ENCODE data around the gene BST1.

GRCh38 chr4:15729910-15730533, 27.2 kb downstream of the BST1 start:
- TF ChIP-seq CTCF (IDR thresholded peaks at IDR 0.05; ENCODE audit: insufficient read depth, low read length) (peak; percentile 60), SPI1 (IDR thresholded peaks at IDR 0.05; ENCODE audit: borderline replicate concordance, low read depth) (no peak)

Data from HL-60 (cell line).